K562 (cell line): ENCODE data around the gene PNLIPRP2. TPM values are rescaled to one million over a fixed set of nuclear protein-coding genes. Genes with fewer than 3 reads are reported as not detected.

ENCODE experiments used
- ATAC-seq: fragments of 200-7000 bp; cut with Tn5 transposase; 3 replicates; pipeline ENCODE4 v1.9.1; 2020; ENCODE audit warnings: moderate library complexity
- BruUV-seq: library from RNA; stranded (reverse); fragments of 400-500 nt; replicated peaks from 2 replicates; lab custom pipeline; 2021; lab: Mats Ljungman, UMichigan
- CTCF ChIA-PET: fragments of 300-600 bp; formaldehyde crosslinking; extraction: SDS; loops from one replicate; lab custom pipeline; 2021; ENCODE audit warnings: low intra/inter-chr PET ratio; lab: Yijun Ruan, JAX
- POLR2A ChIA-PET: fragments of 300-600, 350-650 bp; sonication (Branson Sonifier 250); formaldehyde crosslinking; extraction: SDS; loops from one replicate; lab custom pipeline; 2021; ENCODE audit warnings: antibody characterized with exemption, inconsistent platforms; lab: Yijun Ruan, JAX
- DNase-seq, 4 experiments: peaks; one replicate each; pipeline versions ENCODE4 v3.0.0 to v3.0.0-alpha.2; 2011 to 2018; ENCODE audit warnings: low spot score in 3 of 4, mixed read lengths in 3 of 4; ENCODE audit errors: extremely low read depth in 1 of 4
- FAIRE-seq: peaks from 2 replicates; lab custom pipeline; 2011; peaks lifted over from hg19 to GRCh38; lab: Jason Lieb, UNC
- H2AFZ ChIP-seq: 2 replicates; pipeline ENCODE4 v1.6.0; 2011; ENCODE audit warnings: low read depth, low read length, control low read depth, inconsistent platforms
- H3K27ac ChIP-seq: fragments of 200-600 bp; 3 replicates; pipeline ENCODE4 v1.8.0; 2011; ENCODE audit warnings: low read depth, mild to moderate bottlenecking, control low read depth, inconsistent platforms, low read length, moderate library complexity, mixed read lengths; ENCODE audit errors: extremely low read depth
- H3K27me3 ChIP-seq, 2 experiments: fragments of 300-600 bp in 1 of 2; 2 replicates in 1 of 2; 3 replicates in 1 of 2; pipeline versions ENCODE4 v1.6.0 to v1.8.0; 2011; ENCODE audit warnings: inconsistent platforms in 2 of 2, low read length in 2 of 2, mild to moderate bottlenecking in 1 of 2, mixed read lengths in 1 of 2, moderate library complexity in 1 of 2; ENCODE audit not compliant: control insufficient read depth in 2 of 2, insufficient read depth in 2 of 2
- H3K36me3 ChIP-seq: fragments of 300-600 bp; 3 replicates; pipeline ENCODE4 v1.8.0; 2011; ENCODE audit warnings: mild to moderate bottlenecking, low read length, inconsistent platforms; ENCODE audit not compliant: control insufficient read depth, insufficient read depth
- H3K4me1 ChIP-seq, 2 experiments: fragments of 200-600 bp in 1 of 2; replicated peaks in 1 of 2; 2 replicates in 1 of 2; 3 replicates in 1 of 2; pipeline versions ENCODE4 v1.5.1 to v1.8.0; 2011; ENCODE audit warnings: inconsistent platforms in 2 of 2, low read length in 2 of 2, mild to moderate bottlenecking in 1 of 2, mixed read lengths in 1 of 2, moderate library complexity in 1 of 2; ENCODE audit not compliant: control insufficient read depth in 2 of 2, insufficient read depth in 2 of 2
- H3K4me2 ChIP-seq: 2 replicates; pipeline ENCODE4 v1.6.1; 2011; ENCODE audit warnings: low read length, control low read depth, inconsistent platforms, mixed read lengths; ENCODE audit not compliant: insufficient read depth
- H3K4me3 ChIP-seq: fragments of 200-600 bp; sonication (generic), shearing (Covaris generic); 2 replicates; pipeline ENCODE4 v1.5.1; 2016; ENCODE audit warnings: control low read depth, inconsistent platforms
- H3K79me2 ChIP-seq: fragments of 200-600 bp; 3 replicates; pipeline ENCODE4 v1.8.0; 2011; ENCODE audit warnings: low read length, inconsistent platforms; ENCODE audit not compliant: control insufficient read depth, insufficient read depth
- H3K9ac ChIP-seq, 2 experiments: 2 replicates each; pipeline versions ENCODE4 v1.6.0 to v1.6.1; 2011; ENCODE audit warnings: low read depth in 2 of 2, low read length in 2 of 2, control low read depth in 1 of 2, inconsistent platforms in 1 of 2, mild to moderate bottlenecking in 1 of 2, mixed read lengths in 1 of 2; ENCODE audit not compliant: insufficient read depth in 1 of 2
- H3K9me1 ChIP-seq: one replicate; pipeline ENCODE4 v1.6.0; 2011; ENCODE audit warnings: inconsistent platforms, mild to moderate bottlenecking, low read length, moderate library complexity; ENCODE audit not compliant: control insufficient read depth, insufficient read depth
- H3K9me3 ChIP-seq: replicated peaks from 2 replicates; pipeline ENCODE4 v1.5.1; 2011; ENCODE audit warnings: low read depth, low read length, inconsistent platforms; ENCODE audit not compliant: control insufficient read depth, insufficient read depth
- H4K20me1 ChIP-seq: replicated peaks from 2 replicates; pipeline ENCODE4 v1.6.1; 2011; ENCODE audit warnings: low read length, inconsistent platforms, mixed read lengths; ENCODE audit not compliant: control insufficient read depth, insufficient read depth
- KAT7 ChIP-seq: sonication (generic); formaldehyde crosslinking; IDR thresholded peaks from 2 replicates; pipeline ENCODE4 v1.8.0; 2022; ENCODE audit warnings: missing genetic modification reagents, mild to moderate bottlenecking, borderline replicate concordance
- NFE2L1 ChIP-seq: fragments of 450-650 bp; IDR thresholded peaks from 2 replicates; pipeline ENCODE4 v1.6.1; 2016; ENCODE audit warnings: missing genetic modification characterization, low read depth, mild to moderate bottlenecking, missing compliant biosample characterization, moderate library complexity, borderline replicate concordance
- NUFIP1 ChIP-seq: fragments of 450-650 bp; IDR thresholded peaks from 2 replicates; pipeline ENCODE4 v1.6.1; 2018; ENCODE audit not compliant: partially characterized antibody
- SNRNP70 ChIP-seq: fragments of 200-400 bp; formaldehyde crosslinking; optimal IDR thresholded peaks from 2 replicates; pipeline ENCODE3; 2017; ENCODE audit warnings: low read depth, low read length
- TAF1 ChIP-seq: IDR thresholded peaks from 2 replicates; pipeline ENCODE4 v1.6.1; 2011; ENCODE audit warnings: mild to moderate bottlenecking, low read length, moderate library complexity; ENCODE audit not compliant: insufficient read depth, control insufficient read depth, severe bottlenecking; ENCODE audit errors: extremely low read depth
- ZNF12 ChIP-seq: sonication (generic); formaldehyde crosslinking; IDR thresholded peaks from 2 replicates; pipeline ENCODE4 v1.4.0; 2020; ENCODE audit warnings: mild to moderate bottlenecking, missing genetic modification reagents
- ZNF175 ChIP-seq: fragments of 200-800 bp; sonication (Bioruptor generic); IDR thresholded peaks from 2 replicates; pipeline ENCODE4 v1.6.1; 2016; ENCODE audit warnings: low read depth, mild to moderate bottlenecking, missing genetic modification characterization, missing compliant biosample characterization
- ZNF212 ChIP-seq: fragments of 450-650 bp; formaldehyde crosslinking; IDR thresholded peaks from 2 replicates; pipeline ENCODE4 v1.4.0; 2020; ENCODE audit warnings: mild to moderate bottlenecking
- WGBS: fragments of 100-300 bp; shearing (Covaris generic); methylation state at CpG from one replicate; pipeline ENCODE4 v1.1.6; 2016; ENCODE audit warnings: low coverage, mixed read lengths; ENCODE audit not compliant: insufficient coverage; ENCODE audit errors: missing lambda C conversion rate; 5-methylcytosine and 5-hydroxymethylcytosine counted together
- in situ Hi-C: fragments of 300-500 bp; cut with MboI; formaldehyde crosslinking; loops from 4 replicates; pipeline ENCODE4 v1.15.0; 2018; ENCODE audit warnings: inconsistent platforms, mixed read lengths
- intact Hi-C: fragments of 100-400 bp; cut with micrococcal nuclease; formaldehyde crosslinking; loops from 2 replicates; pipeline ENCODE4 v1.14.2; 2022
- polyA plus RNA-seq, 8 experiments: library from polyadenylated mRNA; depleted of rRNA in 4 of 8; stranded (reverse) in 5 of 8; unstranded in 3 of 8; fragments of >200 nt; fragmentation: Nextera tagmentation in 2 of 8; fragmentation: Illumina TruSeq in 1 of 8; extraction: Ambion mirVana in 2 of 8; extraction: Trizol in 1 of 8; gene quantifications; 2 replicates each; pipeline versions ENCODE4 v1.2.1 to v1.2.3, GENCODE V29; 2011 to 2014; ENCODE audit warnings: inconsistent platforms in 1 of 8, missing spikeins in 1 of 8
- total RNA-seq, 7 experiments: library from RNA; depleted of rRNA in 6 of 7; stranded (reverse); fragments of >200 nt in 6 of 7; fragmentation: Illumina TruSeq in 2 of 7; extraction: Trizol in 2 of 7; gene quantifications; 2 replicates each; pipeline versions ENCODE4 v1.2.1 to v1.2.3, GENCODE V29; 2011 to 2021; ENCODE audit warnings: low replicate concordance in 1 of 7
- TF ChIP-seq, protein P1 (sequence below): fragments of 250-450 bp; sonication (Bioruptor Pico); IDR thresholded peaks from 2 replicates; pipeline ENCODE4 v1.8.0; 2022; ENCODE audit warnings: inconsistent platforms, mild to moderate bottlenecking, moderate library complexity, borderline replicate concordance
- TF ChIP-seq, protein P2 (sequence below): IDR thresholded peaks from 3 replicates; pipeline ENCODE4 v1.6.1; 2011; ENCODE audit warnings: borderline replicate concordance, mild to moderate bottlenecking; ENCODE audit not compliant: insufficient read length, insufficient read depth
- TF ChIP-seq, protein P3 (sequence below): sonication (generic); formaldehyde crosslinking; IDR thresholded peaks from 2 replicates; pipeline ENCODE4 v1.8.0; 2022; ENCODE audit warnings: missing genetic modification reagents, mild to moderate bottlenecking, borderline replicate concordance
- TF ChIP-seq, protein P4 (sequence below), 2 experiments: IDR thresholded peaks; 2 replicates each; pipeline ENCODE4 v1.6.1; 2012; ENCODE audit warnings: improper control_type of control experiment in 2 of 2, low read depth in 2 of 2, low read length in 2 of 2, borderline replicate concordance in 1 of 2

Gene PNLIPRP2
- total and polyA plus RNA-seq, 9 of the 15 experiments (the other 6 are each of a cell fraction or from before 2014, with no cell fraction given): 0.38 TPM; not detected in 8

DNA sequence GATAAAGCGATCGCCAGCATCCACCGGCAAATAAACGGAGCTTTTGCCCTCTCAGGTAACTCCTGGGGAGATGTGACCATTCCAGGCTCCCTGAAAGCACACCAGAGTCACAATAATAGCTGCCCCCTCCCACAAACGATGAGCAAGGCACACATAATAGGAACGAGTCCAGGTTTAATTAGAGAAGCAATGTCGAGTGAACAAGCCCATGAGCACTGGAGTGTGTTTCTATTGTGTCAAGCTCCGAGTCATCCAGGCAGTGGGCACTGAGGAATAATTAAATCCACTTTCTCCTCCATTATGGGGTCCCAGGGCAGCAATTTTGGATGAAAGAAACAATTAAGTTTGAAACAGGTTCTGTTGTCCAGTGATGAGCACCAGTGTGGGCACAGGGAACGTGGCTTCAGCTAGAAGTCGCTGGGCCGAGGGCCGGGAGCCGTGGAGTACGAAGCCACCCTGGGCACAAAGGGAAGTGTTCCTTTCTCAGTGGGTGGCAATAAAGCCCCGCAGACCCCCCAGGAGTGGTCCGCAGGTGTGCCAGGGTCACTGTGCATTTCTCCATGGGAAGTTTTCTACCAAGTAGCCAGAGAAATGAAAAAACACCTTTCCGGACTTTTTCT is 12.0 kb downstream of the PNLIPRP2 start (continued):
- TF ChIP-seq ZNF212 (CRISPR knock-in tag): no peak
- TF ChIP-seq ZNF175: no peak
- no peak for TF ChIP-seq ZNF12 (CRISPR knock-in tag)
- no peak for TF ChIP-seq TAF1
- no peak for TF ChIP-seq NFE2L1
- TF ChIP-seq, all 486 proteins: peak for 0

DNA sequence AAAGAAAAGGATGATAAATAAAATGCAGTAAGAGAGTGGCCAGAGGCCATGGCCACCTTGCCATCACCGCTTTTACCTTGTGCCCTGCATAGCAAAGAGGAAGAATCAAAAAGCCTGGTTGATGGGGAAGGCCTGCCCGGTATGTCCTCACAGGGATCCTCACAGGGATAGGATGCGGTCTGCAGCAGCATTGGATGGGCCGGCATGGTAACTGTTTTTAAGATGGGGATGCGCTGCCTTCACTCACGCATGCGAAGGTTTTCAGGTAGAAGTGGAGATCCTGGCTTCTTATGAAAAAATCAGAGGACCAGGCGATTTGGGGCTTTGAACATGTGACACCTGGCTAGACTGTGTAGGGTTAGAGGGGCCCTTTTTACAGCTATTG is 12.5 kb downstream of the PNLIPRP2 start:
- no peaks in the 10 kb centered on the region for H4K20me1 ChIP-seq
- no peak overlapping the region for H3K4me2 ChIP-seq
- TF ChIP-seq, protein P1, sequence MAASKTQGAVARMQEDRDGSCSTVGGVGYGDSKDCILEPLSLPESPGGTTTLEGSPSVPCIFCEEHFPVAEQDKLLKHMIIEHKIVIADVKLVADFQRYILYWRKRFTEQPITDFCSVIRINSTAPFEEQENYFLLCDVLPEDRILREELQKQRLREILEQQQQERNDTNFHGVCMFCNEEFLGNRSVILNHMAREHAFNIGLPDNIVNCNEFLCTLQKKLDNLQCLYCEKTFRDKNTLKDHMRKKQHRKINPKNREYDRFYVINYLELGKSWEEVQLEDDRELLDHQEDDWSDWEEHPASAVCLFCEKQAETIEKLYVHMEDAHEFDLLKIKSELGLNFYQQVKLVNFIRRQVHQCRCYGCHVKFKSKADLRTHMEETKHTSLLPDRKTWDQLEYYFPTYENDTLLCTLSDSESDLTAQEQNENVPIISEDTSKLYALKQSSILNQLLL (CRISPR knock-in tag): no peak
- TF ChIP-seq NUFIP1 (no peak), KAT7 (no peak), SNRNP70 (no peak)
- TF ChIP-seq, protein P2, sequence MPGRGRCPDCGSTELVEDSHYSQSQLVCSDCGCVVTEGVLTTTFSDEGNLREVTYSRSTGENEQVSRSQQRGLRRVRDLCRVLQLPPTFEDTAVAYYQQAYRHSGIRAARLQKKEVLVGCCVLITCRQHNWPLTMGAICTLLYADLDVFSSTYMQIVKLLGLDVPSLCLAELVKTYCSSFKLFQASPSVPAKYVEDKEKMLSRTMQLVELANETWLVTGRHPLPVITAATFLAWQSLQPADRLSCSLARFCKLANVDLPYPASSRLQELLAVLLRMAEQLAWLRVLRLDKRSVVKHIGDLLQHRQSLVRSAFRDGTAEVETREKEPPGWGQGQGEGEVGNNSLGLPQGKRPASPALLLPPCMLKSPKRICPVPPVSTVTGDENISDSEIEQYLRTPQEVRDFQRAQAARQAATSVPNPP: no peak
- TF ChIP-seq, protein P3, sequence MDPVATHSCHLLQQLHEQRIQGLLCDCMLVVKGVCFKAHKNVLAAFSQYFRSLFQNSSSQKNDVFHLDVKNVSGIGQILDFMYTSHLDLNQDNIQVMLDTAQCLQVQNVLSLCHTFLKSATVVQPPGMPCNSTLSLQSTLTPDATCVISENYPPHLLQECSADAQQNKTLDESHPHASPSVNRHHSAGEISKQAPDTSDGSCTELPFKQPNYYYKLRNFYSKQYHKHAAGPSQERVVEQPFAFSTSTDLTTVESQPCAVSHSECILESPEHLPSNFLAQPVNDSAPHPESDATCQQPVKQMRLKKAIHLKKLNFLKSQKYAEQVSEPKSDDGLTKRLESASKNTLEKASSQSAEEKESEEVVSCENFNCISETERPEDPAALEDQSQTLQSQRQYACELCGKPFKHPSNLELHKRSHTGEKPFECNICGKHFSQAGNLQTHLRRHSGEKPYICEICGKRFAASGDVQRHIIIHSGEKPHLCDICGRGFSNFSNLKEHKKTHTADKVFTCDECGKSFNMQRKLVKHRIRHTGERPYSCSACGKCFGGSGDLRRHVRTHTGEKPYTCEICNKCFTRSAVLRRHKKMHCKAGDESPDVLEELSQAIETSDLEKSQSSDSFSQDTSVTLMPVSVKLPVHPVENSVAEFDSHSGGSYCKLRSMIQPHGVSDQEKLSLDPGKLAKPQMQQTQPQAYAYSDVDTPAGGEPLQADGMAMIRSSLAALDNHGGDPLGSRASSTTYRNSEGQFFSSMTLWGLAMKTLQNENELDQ (CRISPR knock-in tag): no peak
- TF ChIP-seq, protein P4, sequence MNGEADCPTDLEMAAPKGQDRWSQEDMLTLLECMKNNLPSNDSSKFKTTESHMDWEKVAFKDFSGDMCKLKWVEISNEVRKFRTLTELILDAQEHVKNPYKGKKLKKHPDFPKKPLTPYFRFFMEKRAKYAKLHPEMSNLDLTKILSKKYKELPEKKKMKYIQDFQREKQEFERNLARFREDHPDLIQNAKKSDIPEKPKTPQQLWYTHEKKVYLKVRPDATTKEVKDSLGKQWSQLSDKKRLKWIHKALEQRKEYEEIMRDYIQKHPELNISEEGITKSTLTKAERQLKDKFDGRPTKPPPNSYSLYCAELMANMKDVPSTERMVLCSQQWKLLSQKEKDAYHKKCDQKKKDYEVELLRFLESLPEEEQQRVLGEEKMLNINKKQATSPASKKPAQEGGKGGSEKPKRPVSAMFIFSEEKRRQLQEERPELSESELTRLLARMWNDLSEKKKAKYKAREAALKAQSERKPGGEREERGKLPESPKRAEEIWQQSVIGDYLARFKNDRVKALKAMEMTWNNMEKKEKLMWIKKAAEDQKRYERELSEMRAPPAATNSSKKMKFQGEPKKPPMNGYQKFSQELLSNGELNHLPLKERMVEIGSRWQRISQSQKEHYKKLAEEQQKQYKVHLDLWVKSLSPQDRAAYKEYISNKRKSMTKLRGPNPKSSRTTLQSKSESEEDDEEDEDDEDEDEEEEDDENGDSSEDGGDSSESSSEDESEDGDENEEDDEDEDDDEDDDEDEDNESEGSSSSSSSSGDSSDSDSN (IDR thresholded peaks at IDR 0.05; ENCODE audit: borderline replicate concordance in 1 of 2, low read depth in 2 of 2, low read length in 2 of 2): no peak
- CTCF ChIA-PET: no interaction called here
- ATAC-seq (no peak), FAIRE-seq (no peak), DNase-seq (no peak)
- H2AFZ ChIP-seq: no peak overlapping the region
- H3K27ac ChIP-seq: no peak overlapping the region
- intact Hi-C loops (no loop called here), in situ Hi-C loops (no loop called here)
- H3K79me2 ChIP-seq: no peaks in the 10 kb centered on the region
- no peaks in the 10 kb centered on the region for H3K9me3 ChIP-seq
- no peaks in the 10 kb centered on the region; a peak in 1 of 5 replicates for H3K27me3 ChIP-seq
- BruUV-seq: no TSS peak
- POLR2A ChIA-PET: no interaction called here
- H3K4me3 ChIP-seq: no peak overlapping the region
- WGBS: 0% methylated on average over 5 of the region's 8 CpGs
- no peaks in the 10 kb centered on the region for H3K4me1 ChIP-seq
- no peak overlapping the region for H3K9ac ChIP-seq
- no peaks in the 10 kb centered on the region for H3K36me3 ChIP-seq
- no peaks in the 10 kb centered on the region for H3K9me1 ChIP-seq
